Skin of body (tissue), 2 donors: ENCODE data around the gene PPM1N. TPM values are rescaled to one million over a fixed set of nuclear protein-coding genes. Genes with fewer than 3 reads are reported as not detected.

Experiments used
- DNase-seq: peaks from one replicate; lab custom pipeline; 2025; lab: John Stamatoyannopoulos, UW
- total RNA-seq: library from RNA; depleted of rRNA; stranded (reverse); fragments of >200 nt; gene quantifications from one replicate; pipeline ENCODE4 v1.2.3, GENCODE V29; 2014

Gene PPM1N, protein sequence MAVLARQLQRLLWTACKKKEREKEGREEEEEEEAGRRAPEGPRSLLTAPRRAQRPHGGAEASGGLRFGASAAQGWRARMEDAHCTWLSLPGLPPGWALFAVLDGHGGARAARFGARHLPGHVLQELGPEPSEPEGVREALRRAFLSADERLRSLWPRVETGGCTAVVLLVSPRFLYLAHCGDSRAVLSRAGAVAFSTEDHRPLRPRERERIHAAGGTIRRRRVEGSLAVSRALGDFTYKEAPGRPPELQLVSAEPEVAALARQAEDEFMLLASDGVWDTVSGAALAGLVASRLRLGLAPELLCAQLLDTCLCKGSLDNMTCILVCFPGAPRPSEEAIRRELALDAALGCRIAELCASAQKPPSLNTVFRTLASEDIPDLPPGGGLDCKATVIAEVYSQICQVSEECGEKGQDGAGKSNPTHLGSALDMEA
- total RNA-seq: 1.7 TPM

DNA sequence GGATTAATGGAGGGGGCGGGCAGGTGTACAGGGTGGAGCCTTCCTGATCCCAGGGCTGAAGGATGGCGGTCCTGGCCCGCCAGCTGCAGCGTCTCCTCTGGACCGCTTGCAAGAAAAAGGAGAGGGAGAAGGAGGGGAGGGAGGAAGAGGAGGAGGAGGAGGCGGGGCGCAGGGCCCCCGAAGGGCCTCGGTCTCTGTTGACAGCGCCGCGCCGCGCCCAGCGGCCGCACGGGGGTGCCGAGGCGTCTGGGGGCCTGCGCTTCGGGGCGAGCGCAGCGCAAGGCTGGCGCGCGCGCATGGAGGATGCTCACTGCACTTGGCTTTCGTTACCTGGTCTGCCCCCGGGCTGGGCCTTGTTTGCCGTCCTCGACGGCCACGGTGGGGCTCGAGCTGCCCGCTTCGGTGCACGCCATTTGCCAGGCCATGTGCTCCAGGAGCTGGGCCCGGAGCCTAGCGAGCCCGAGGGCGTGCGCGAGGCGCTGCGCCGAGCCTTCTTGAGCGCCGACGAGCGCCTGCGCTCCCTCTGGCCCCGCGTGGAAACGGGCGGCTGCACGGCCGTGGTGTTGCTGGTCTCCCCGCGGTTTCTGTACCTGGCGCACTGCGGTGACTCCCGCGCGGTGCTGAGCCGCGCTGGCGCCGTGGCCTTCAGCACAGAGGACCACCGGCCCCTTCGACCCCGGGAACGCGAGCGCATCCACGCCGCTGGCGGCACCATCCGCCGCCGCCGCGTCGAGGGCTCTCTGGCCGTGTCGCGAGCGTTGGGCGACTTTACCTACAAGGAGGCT is at the start of gene PPM1N:
TSS of gene PPM1N (plus strand) at position 33 of the 785 bp plus-strand sequence. CDS start at position 63, 30 bp downstream.
- DNase-seq: no peak

GRCh38 chr19:45448887-45449299 is 49.4 kb upstream of the PPM1N start:
- DNase-seq: no peak

- no peak for DNase-seq
Observed at GRCh38 chr19:45450012-45450333, 48.3 kb upstream of the PPM1N start.

GRCh38 chr19:45451131-45451849 is 47.0 kb upstream of the PPM1N start:
- peak; percentile 67 for DNase-seq

GRCh38 chr19:45451850-45452387 is 46.3 kb upstream of the PPM1N start:
- no peak for DNase-seq

DNA sequence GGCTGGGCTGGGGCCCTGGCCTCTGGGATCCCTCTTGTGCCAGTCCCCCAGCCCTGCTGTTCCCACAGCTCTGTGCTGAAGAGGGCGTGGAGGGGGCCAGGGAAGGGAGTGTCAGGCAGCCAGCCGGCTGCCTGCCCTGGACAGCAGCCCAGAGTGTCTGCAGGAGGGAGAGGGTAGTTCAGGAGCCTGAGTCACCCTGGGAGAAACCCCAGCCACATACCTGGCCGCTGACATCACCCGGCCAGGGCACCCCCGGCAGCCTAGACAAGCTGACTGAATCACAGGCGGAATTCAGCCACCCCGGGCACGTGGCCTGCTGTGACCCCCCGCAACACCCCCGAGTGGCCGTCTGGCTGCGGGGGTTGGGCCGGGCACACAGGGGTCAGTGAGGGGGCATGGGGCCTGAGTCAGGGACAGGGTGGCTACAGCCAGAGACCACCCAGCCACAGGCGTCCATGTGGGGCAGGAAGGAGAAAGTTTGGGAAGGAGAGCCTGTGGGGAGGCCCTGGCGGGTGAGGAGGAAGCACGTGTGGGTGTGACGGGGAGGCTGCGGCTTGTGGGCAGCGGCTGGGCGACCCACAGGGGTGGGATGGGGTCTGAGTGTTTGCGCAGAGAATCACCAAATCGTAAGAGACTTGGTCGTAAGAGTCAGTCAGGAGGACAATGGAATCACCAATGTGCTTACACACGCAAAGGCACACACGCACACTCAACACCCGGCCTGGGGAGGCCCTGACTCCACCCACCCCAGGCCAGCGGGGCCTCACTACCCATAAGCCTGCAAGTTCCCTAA is 42.3 kb upstream of the PPM1N start:
- peak; percentile 66 for DNase-seq

- no peak for DNase-seq
Observed at GRCh38 chr19:45456500-45456815, 41.8 kb upstream of the PPM1N start.

GRCh38 chr19:45457776-45458175 is 40.5 kb upstream of the PPM1N start:
- DNase-seq: no peak

GRCh38 chr19:45460807-45461347 is 37.4 kb upstream of the PPM1N start:
- DNase-seq: no peak

DNA sequence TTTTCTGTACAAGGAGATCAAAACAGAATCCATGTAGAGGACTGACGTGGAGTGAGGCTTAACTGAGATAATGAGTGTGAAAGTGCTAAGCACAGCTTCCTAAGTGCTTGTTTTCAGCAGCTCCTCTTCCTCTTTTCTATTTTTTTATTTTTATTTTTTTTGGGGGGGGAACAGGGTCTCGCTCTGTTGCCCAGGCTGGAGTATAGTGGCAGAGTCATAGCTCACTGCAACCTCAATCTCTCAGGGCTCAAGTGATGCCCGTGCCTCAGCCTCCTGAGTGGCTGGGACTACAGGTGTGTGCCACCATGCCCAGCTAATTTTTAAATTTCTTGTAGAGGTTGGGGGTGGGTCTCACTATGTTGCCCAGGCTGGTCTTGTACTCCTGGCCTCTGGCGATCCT is 36.1 kb upstream of the PPM1N start:
- no peak for DNase-seq

- no peak for DNase-seq
Observed at GRCh38 chr19:45463241-45463640, 35.0 kb upstream of the PPM1N start.

DNA sequence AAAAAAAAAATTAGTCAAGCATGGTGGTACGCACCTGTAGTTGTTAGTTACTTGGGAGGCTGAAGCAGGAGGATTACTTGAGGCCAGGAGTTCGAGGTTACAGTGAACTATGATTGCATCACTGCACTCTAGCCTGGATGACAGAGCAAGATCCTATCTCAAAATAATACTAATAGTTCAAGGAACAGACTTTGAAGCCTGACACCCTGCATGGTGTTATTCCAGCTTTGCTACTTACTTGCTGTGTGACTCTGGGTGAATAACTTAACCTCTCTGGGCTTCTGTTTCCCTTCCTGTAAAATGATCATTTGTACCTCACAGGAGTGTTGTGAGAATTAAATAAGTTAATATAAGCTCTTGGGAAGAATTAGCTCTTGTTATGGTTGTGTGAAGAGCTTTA is 34.0 kb upstream of the PPM1N start:
- DNase-seq: no peak

DNA sequence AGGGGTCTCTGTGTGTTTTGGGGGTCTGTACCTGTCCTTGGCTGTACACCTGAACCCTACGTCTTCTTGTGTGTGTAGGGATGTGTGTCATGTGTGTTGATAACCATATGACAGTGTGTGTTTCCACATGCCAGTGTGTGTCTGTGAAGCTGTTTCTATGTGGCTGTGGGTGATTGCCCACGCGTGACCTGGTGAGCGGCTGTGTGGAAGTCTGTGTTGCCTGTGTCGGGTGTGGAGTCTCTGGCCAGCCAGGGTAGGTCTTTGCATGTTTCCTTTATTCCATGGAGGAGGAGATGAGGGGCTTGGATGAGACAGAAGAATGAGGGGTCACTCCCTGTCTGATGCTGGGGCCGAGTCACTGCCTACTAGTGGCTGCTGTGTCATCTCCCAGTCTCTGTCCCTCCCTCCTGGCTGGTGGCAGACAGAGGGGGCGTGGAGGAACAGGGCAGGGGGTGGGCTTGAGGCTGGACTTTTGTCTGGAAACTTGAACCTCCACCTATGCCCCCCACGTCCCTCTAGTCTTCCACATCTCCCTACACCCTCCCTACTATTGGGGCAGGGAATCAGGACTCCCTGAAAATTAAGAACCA is 33.3 kb upstream of the PPM1N start:
- DNase-seq: no peak

- no peak for DNase-seq
Observed at GRCh38 chr19:45467115-45467455, 31.2 kb upstream of the PPM1N start.

DNA sequence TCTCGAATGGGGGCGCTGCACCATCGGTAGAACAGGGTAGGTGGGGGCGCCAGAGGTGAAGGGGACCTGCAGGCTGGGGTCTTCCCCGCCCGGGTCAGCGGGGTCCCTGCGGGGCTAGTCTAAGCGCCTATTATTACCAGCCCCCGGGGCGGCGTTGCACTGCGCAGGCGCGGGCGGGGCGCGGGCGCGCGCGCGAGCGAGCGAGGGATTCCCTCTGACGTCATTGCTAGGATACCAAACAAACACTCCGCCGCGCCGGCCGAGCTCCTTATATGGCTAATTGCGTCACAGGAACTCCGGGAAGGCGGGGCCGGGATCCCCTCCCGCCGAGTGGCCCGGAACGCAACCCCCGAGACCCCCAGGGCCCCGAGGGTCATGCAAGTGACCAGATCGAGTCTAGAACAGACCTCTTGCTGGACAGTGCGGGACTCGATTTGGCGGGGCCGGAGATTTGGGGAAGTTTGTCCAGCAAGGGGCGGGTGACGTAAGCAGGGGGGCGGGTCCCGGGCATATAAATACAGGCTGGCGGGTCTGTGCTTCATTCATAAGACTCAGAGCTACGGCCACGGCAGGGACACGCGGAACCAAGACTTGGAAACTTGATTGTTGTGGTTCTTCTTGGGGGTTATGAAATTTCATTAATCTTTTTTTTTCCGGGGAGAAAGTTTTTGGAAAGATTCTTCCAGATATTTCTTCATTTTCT is 30.6 kb upstream of the PPM1N start, which contains the start of gene FOSB:
TSS of gene FOSB (plus strand) at position 541 of the 703 bp plus-strand sequence. CDS start 591 bp downstream, outside the sequence.
- DNase-seq: peak; percentile 96

DNA sequence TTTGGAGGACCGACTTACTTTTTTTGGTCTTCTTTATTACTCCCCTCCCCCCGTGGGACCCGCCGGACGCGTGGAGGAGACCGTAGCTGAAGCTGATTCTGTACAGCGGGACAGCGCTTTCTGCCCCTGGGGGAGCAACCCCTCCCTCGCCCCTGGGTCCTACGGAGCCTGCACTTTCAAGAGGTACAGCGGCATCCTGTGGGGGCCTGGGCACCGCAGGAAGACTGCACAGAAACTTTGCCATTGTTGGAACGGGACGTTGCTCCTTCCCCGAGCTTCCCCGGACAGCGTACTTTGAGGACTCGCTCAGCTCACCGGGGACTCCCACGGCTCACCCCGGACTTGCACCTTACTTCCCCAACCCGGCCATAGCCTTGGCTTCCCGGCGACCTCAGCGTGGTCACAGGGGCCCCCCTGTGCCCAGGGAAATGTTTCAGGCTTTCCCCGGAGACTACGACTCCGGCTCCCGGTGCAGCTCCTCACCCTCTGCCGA is 30.0 kb upstream of the PPM1N start:
- no peak for DNase-seq

- DNase-seq: no peak
Observed at GRCh38 chr19:45468803-45469131, 29.5 kb upstream of the PPM1N start.

GRCh38 chr19:45469132-45469944 is 28.9 kb upstream of the PPM1N start:
- peak; percentile 86 for DNase-seq
